ENCODE data around the gene JCAD.

- TF ChIP-seq CTCF (IDR thresholded peaks at IDR 0.05) (no peak), TAF1 (IDR thresholded peaks at IDR 0.05; ENCODE audit: borderline replicate concordance, low read depth, low read length) (no peak), USF2 (IDR thresholded peaks at IDR 0.05; ENCODE audit: borderline replicate concordance, low read depth, low read length) (no peak), EP300 (IDR thresholded peaks at IDR 0.05; ENCODE audit: borderline replicate concordance in 1 of 2, low read depth in 1 of 2, low read length in 1 of 2) (no peak), GABPA (IDR thresholded peaks at IDR 0.05; ENCODE audit: low read depth) (no peak), FOXM1 (IDR thresholded peaks at IDR 0.05; ENCODE audit: low read depth) (no peak), POLR2AphosphoS5 (IDR thresholded peaks at IDR 0.05; ENCODE audit: low read depth, low read length) (no peak), ZBTB33 (IDR thresholded peaks at IDR 0.05; ENCODE audit: borderline replicate concordance, low read depth) (no peak), REST (IDR thresholded peaks at IDR 0.05; ENCODE audit: low read depth, low read length) (no peak), RFX5 (IDR thresholded peaks at IDR 0.05; ENCODE audit: low read length) (no peak)
These were observed 10.4 kb downstream of the JCAD start for GRCh38 chr10:30048768-30049517.
